CD4-positive, CD25-positive, alpha-beta regulatory T cell (primary cell): ENCODE results near the gene NEK7. TPM values are rescaled to one million over a fixed set of nuclear protein-coding genes. Genes with fewer than 3 reads are reported as not detected.
A peak's percentile ranks its signal among the peaks of the same experiment; 100 is the strongest.

ENCODE experiments used
- ATAC-seq, 2 donors: fragments of 150-1000 bp; cut with Tn5 transposase; one replicate each; pipeline ENCODE4 v1.10.0; 2021; ENCODE audit warnings: low read depth in 2 of 2, moderate number of reproducible peaks in 2 of 2, moderate library complexity in 1 of 2
- DNase-seq, 3 donors: peaks; one replicate each; pipeline versions ENCODE4 v3.0.0 to v3.0.0-alpha.2; 2012 to 2022; ENCODE audit warnings: mixed read lengths in 1 of 3
- H3K27ac ChIP-seq: one replicate; pipeline ENCODE4 v1.7.0; 2013; ENCODE audit warnings: mild to moderate bottlenecking, low read length; ENCODE audit not compliant: insufficient read depth, poor library complexity, severe bottlenecking
- H3K27me3 ChIP-seq: one replicate; pipeline ENCODE4 v1.7.0; 2013; ENCODE audit warnings: low read length; ENCODE audit not compliant: control insufficient read depth, insufficient read depth
- H3K36me3 ChIP-seq: one replicate; pipeline ENCODE4 v1.7.0; 2013; ENCODE audit warnings: mild to moderate bottlenecking, low read length, moderate library complexity; ENCODE audit not compliant: control insufficient read depth, insufficient read depth
- H3K4me1 ChIP-seq: 2 replicates; pipeline ENCODE4 v1.7.0; 2013; ENCODE audit warnings: mild to moderate bottlenecking, low read length; ENCODE audit not compliant: insufficient read depth, control insufficient read depth, poor library complexity, severe bottlenecking
- H3K4me3 ChIP-seq: one replicate; pipeline ENCODE4 v1.7.0; 2013; ENCODE audit warnings: low read depth, mild to moderate bottlenecking, low read length, moderate library complexity
- H3K9me3 ChIP-seq, 2 experiments: 1 replicate in 1 of 2; 2 replicates in 1 of 2; pipeline ENCODE4 v1.7.0; 2013; ENCODE audit warnings: low read length in 2 of 2, mild to moderate bottlenecking in 1 of 2, moderate library complexity in 1 of 2; ENCODE audit not compliant: control insufficient read depth in 2 of 2
- H3K27ac Mint-ChIP-seq, 3 donors: one replicate each; pipeline ENCODE4 v1.8.0; 2020 to 2022; ENCODE audit warnings: mild to moderate bottlenecking in 3 of 3, mixed read lengths in 3 of 3, moderate library complexity in 2 of 3
- H3K27me3 Mint-ChIP-seq: one replicate; pipeline ENCODE4 v1.8.0; 2022; ENCODE audit warnings: mild to moderate bottlenecking, mixed read lengths
- H3K36me3 Mint-ChIP-seq: one replicate; pipeline ENCODE4 v1.8.0; 2020; ENCODE audit warnings: mixed read lengths
- H3K4me1 Mint-ChIP-seq, 4 donors: one replicate each; pipeline ENCODE4 v1.8.0; 2020 to 2022; ENCODE audit warnings: mixed read lengths in 4 of 4, mild to moderate bottlenecking in 1 of 4
- H3K4me3 Mint-ChIP-seq, 4 donors: one replicate each; pipeline ENCODE4 v1.8.0; 2020 to 2022; ENCODE audit warnings: mild to moderate bottlenecking in 4 of 4, mixed read lengths in 4 of 4, moderate library complexity in 3 of 4
- H3K9me3 Mint-ChIP-seq, 7 donors: one replicate each; pipeline ENCODE4 v1.8.0; 2020 to 2022; ENCODE audit warnings: mixed read lengths in 7 of 7, mild to moderate bottlenecking in 3 of 7, moderate library complexity in 2 of 7
- polyA plus RNA-seq, 4 donors: library from polyadenylated mRNA; unstranded; fragments of 300-500 nt; fragmentation: Illumina TruSeq; gene quantifications; one replicate each; pipeline ENCODE4 v1.2.3, GENCODE V29; 2021
- total RNA-seq: library from RNA; stranded (reverse); gene quantifications from one replicate; pipeline ENCODE4 v1.2.3, GENCODE V29; 2022

NEK7 gene
- total and polyA plus RNA-seq, 5 donors from 2014 or later: 37.7 to 61.3 (median 54.3) TPM

DNA sequence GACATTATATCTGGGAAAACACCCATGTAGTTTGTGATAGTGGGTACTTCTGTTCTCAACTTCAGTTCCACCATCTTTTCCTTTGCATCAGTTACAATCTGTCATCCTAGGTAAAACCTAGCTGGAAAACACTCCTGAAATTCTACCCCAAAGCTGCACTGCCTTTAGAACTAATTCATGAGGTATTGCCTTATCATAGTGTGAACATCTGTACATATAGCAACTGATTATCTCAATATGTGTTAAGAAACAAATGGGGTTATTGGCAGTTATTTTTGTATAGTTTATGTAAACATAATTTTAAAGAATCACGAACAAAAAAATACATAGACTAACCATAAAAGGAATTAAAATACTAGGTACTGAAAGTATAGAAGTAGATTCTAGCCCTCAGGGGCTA, 6.4 kb upstream of the NEK7 start:
- Histone ChIP-seq H3K27me3 (no peaks in the 10 kb centered on the region), H3K4me3 (no peak overlapping the region), H3K9me3 (no peaks in the 10 kb centered on the region), H3K36me3 (no peaks in the 10 kb centered on the region), H3K4me1 (no peaks in the 10 kb centered on the region), H3K27ac (no peak overlapping the region)
- H3K4me3 Mint-ChIP-seq: no peak overlapping the region
- no peaks in the 10 kb centered on the region for H3K27me3 Mint-ChIP-seq
- H3K4me1 Mint-ChIP-seq: no peaks in the 10 kb centered on the region
- DNase-seq (no peak), ATAC-seq (no peak)
- H3K9me3 Mint-ChIP-seq: peaks cover 0 to 1% (median 0%) of the 10 kb centered on the region in 7 donors
- no peaks in the 10 kb centered on the region for H3K36me3 Mint-ChIP-seq
- no peak overlapping the region for H3K27ac Mint-ChIP-seq

DNA sequence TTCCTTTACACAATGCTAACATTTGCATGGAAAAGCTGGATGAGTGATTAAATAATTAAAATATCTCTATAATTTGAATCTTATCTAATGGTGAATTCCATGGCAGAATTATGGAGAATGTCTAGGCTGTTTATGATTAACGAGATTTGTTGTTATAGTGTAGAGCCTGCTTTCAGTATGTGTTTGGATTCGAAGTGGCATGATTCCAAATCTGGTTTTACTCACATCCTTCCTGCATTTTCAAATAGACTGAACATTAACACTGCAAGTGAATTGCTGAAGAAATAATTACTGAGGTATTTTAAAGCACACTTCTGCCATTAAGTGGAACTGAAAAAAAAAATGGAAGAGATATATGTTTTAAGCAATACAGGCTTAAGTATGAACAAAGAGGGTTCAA, 5.1 kb upstream of the NEK7 start:
- Mint-ChIP-seq H3K4me3 (no peak overlapping the region), H3K4me1 (peaks cover 4 to 7% (median 5%) of the 10 kb centered on the region in 4 donors), H3K27ac (peak overlapping the region in 1 of 3 donors; percentile 38), H3K9me3 (peaks cover 0 to 1% (median 0%) of the 10 kb centered on the region in 7 donors), H3K27me3 (no peaks in the 10 kb centered on the region), H3K36me3 (no peaks in the 10 kb centered on the region)
- Histone ChIP-seq H3K9me3 (no peaks in the 10 kb centered on the region), H3K4me1 (peaks cover 4% of the 10 kb centered on the region), H3K4me3 (no peak overlapping the region), H3K27ac (no peak overlapping the region), H3K36me3 (no peaks in the 10 kb centered on the region), H3K27me3 (no peaks in the 10 kb centered on the region)
- ATAC-seq (no peak), DNase-seq (no peak)

DNA sequence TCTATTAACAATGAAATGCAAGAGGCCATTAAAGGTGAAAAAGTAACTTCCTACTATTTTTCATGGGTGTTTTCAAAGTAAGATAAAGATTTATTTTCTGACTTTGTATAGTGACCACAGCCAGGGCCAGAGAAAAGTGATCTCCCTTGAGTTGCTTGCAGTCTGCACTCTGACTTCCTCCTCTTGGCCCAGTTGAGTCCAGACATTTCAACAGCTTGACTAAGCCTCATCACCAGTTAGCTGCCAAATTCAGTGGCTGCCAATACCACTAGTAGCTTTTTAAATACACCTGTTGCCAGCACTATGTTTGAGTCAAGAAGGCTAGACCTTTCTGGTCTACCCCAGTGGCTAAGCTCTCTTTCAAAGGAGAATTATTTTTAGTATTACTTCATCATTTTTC, 3.7 kb upstream of the NEK7 start:
- peaks cover 0 to 1% (median 0%) of the 10 kb centered on the region in 7 donors for H3K9me3 Mint-ChIP-seq
- ATAC-seq (no peak), DNase-seq (no peak)
- H3K4me3 Mint-ChIP-seq: peak overlapping the region in 1 of 4 donors; percentile 34
- Histone ChIP-seq H3K27me3 (no peaks in the 10 kb centered on the region), H3K27ac (no peak overlapping the region), H3K36me3 (no peaks in the 10 kb centered on the region), H3K4me3 (no peak overlapping the region), H3K4me1 (peaks cover 8% of the 10 kb centered on the region), H3K9me3 (no peaks in the 10 kb centered on the region)
- H3K36me3 Mint-ChIP-seq: peaks cover 4% of the 10 kb centered on the region
- peaks cover 4 to 14% (median 8%) of the 10 kb centered on the region in 4 donors for H3K4me1 Mint-ChIP-seq
- H3K27me3 Mint-ChIP-seq: no peaks in the 10 kb centered on the region
- no peak overlapping the region for H3K27ac Mint-ChIP-seq

DNA sequence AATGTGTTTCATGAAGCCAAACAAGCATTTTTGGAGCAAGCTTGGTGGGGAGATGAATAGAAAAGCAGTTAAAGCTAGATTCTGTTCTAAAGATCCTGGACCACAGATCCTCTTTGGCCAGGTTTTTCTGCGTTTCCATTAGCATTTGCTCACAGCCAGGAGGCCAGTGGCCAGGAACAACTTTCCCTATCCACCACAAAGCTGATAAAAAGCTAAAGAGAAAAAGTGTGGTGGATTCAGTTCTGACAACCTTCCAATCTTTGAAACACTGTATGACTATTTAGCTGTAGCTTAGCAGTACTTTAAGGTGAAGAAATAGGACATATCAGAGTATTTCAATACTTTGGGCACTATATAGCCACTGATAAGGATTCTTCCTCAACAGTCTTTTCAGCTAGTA, 3.0 kb upstream of the NEK7 start:
- ATAC-seq: no peak
- H3K9me3 Mint-ChIP-seq: peaks cover 0 to 1% (median 0%) of the 10 kb centered on the region in 7 donors
- H3K36me3 Mint-ChIP-seq: peaks cover 4% of the 10 kb centered on the region
- H3K4me1 ChIP-seq: peaks cover 10% of the 10 kb centered on the region
- H3K27ac ChIP-seq: no peak overlapping the region
- H3K27ac Mint-ChIP-seq: no peak overlapping the region
- no peaks in the 10 kb centered on the region for H3K9me3 ChIP-seq
- H3K4me1 Mint-ChIP-seq: peaks cover 4 to 16% (median 9%) of the 10 kb centered on the region in 4 donors
- no peak for DNase-seq
- peak overlapping the region in 2 of 4 donors; percentile 18 to 34 for H3K4me3 Mint-ChIP-seq
- no peak overlapping the region for H3K4me3 ChIP-seq
- no peaks in the 10 kb centered on the region for H3K27me3 ChIP-seq
- H3K27me3 Mint-ChIP-seq: no peaks in the 10 kb centered on the region
- no peaks in the 10 kb centered on the region for H3K36me3 ChIP-seq

DNA sequence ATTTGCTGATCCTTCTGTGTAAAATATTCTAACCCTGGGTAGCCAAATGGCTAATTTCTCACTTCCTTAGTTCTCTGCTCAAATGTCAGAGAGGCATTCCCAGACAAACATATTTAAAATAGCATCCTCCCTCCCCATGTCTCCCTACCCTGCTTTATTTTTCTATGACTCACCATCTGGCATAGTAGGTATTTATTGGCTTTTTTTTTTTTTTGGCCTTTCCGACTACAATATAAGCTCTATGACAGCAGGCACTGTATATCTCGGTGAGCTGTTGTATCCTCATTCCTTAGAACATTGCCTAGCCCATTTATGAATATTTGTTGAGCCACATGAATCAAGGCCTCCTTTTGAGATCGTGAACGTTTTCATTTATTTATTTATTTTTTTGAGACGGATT, 1.5 kb upstream of the NEK7 start:
- Histone ChIP-seq H3K36me3 (no peaks in the 10 kb centered on the region), H3K27me3 (no peaks in the 10 kb centered on the region), H3K27ac (no peak overlapping the region), H3K4me1 (peaks cover 19% of the 10 kb centered on the region), H3K9me3 (no peaks in the 10 kb centered on the region), H3K4me3 (no peak overlapping the region)
- H3K9me3 Mint-ChIP-seq: peaks cover 0 to 1% (median 0%) of the 10 kb centered on the region in 7 donors
- no peaks in the 10 kb centered on the region for H3K27me3 Mint-ChIP-seq
- ATAC-seq (no peak), DNase-seq (no peak)
- no peak overlapping the region for H3K27ac Mint-ChIP-seq
- peaks cover 4% of the 10 kb centered on the region for H3K36me3 Mint-ChIP-seq
- H3K4me1 Mint-ChIP-seq: peaks cover 9 to 30% (median 18%) of the 10 kb centered on the region in 4 donors
- peak overlapping the region in 2 of 4 donors; percentile 12 to 89 for H3K4me3 Mint-ChIP-seq

DNA sequence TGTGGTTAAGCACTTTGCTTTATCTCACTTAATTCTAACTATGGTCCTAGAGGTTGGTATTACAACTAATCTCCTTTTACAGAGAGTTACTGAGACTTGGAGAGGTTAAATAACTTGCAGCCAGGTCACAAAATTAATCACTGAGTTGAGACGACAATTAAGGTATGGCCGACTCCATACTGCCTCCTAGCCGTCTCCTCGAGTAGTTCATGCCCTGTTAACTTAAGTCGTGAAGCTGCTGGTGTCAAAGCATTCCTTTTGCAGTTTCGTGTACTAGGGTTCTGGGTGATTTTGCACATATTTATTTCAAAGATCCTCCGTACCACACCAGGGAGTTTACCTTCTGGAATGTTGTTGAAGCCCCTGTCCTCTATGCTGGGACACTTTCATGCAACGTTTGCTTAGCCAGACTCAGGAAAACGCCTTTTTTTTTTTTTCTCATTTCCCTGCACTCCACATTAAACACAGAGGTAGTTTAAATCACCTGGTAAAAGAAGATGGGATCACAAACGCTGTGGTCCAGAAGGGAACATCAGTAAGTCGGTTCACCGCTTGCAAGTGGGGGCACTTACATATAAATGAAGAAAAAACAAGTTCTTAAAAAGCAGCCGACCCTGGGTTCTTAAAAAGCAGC, 570 bp upstream of the NEK7 start:
- Histone ChIP-seq H3K27me3 (no peaks in the 10 kb centered on the region), H3K9me3 (no peaks in the 10 kb centered on the region), H3K4me3 (peak overlapping the region; percentile 93), H3K4me1 (peaks cover 27% of the 10 kb centered on the region), H3K27ac (peak overlapping the region; percentile 96), H3K36me3 (no peaks in the 10 kb centered on the region)
- peak; percentile 34 to 41 for ATAC-seq
- Mint-ChIP-seq H3K36me3 (peaks cover 4% of the 10 kb centered on the region), H3K4me3 (peak overlapping the region; percentile 89 to 97 (median 92)), H3K4me1 (peaks cover 9 to 40% (median 27%) of the 10 kb centered on the region in 4 donors), H3K27me3 (no peaks in the 10 kb centered on the region), H3K27ac (peak overlapping the region; percentile 91 to 96 (median 94)), H3K9me3 (peaks cover 0 to 1% (median 0%) of the 10 kb centered on the region in 7 donors)
- DNase-seq: peak; percentile 49 to 92 (median 76)

DNA sequence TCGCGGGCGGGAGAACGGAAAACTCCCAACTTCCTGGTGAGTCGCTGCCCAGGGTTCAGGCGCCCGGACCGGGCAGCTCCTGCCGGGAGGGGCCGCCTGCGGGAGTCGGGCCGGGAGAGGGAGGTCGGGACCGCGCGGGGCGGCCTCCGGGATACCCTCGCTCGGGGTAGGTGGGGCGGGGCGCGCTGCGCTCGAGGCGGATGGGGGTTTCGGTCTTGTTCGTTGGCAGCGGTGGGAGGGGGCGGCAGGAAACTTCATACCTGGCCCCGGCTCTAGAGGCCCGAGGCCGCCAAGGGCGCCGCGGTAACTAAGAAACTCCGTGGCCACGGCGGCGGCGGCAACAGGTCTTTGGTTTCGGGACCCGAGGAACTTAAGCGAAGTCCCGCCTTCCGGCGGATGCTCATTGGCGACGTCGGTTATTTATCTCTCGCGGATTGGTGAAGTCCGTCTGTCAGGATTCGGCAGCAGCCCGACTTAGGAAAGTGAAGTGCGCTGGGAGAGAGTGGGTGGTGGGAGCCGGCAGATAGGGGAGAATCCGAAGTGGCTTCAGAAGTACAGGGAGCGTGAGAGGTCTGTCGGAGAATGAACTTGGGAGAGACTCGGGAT, 546 bp downstream of the NEK7 start:
- H3K36me3 ChIP-seq: no peaks in the 10 kb centered on the region
- Mint-ChIP-seq H3K27me3 (no peaks in the 10 kb centered on the region), H3K27ac (peak overlapping the region; percentile 99 to 100 (median 99)), H3K36me3 (peaks cover 6% of the 10 kb centered on the region), H3K9me3 (peaks cover 0 to 1% (median 0%) of the 10 kb centered on the region in 7 donors), H3K4me3 (peak overlapping the region; percentile 97 to 100 (median 100)), H3K4me1 (peaks cover 9 to 51% (median 37%) of the 10 kb centered on the region in 4 donors)
- H3K9me3 ChIP-seq: no peaks in the 10 kb centered on the region
- DNase-seq (peak; percentile 79 to 94 (median 81)), ATAC-seq (peak; percentile 47 to 49)
- peaks cover 38% of the 10 kb centered on the region for H3K4me1 ChIP-seq
- peak overlapping the region; percentile 96 for H3K27ac ChIP-seq
- H3K27me3 ChIP-seq: no peaks in the 10 kb centered on the region
- H3K4me3 ChIP-seq: peak overlapping the region; percentile 85
